Sigmoid colon (tissue), 7 donors: ENCODE measurements around the gene ALG2. TPM values are rescaled to one million over a fixed set of nuclear protein-coding genes. Genes with fewer than 3 reads are reported as not detected.

Experiments
- DNase-seq: peaks from one replicate; pipeline ENCODE4 v3.0.0-alpha.2; 2019
- H3K27ac ChIP-seq, 4 donors: fragments of 200-600 bp; sonication (generic); one replicate each; pipeline ENCODE4 v1.5.1; 2016 to 2019; ENCODE audit warnings: mild to moderate bottlenecking in 1 of 4
- H3K27me3 ChIP-seq, 3 donors: fragments of 200-600 bp; sonication (generic); one replicate each; pipeline ENCODE4 v1.5.1; 2019; ENCODE audit warnings: mild to moderate bottlenecking in 1 of 3
- H3K36me3 ChIP-seq, 4 donors: fragments of 200-600 bp; sonication (generic); one replicate each; pipeline ENCODE4 v1.5.1; 2016 to 2019
- H3K4me1 ChIP-seq, 4 donors: fragments of 200-600 bp; sonication (generic); one replicate each; pipeline ENCODE4 v1.5.1; 2017 to 2019
- H3K4me3 ChIP-seq, 4 donors: fragments of 200-600 bp; sonication (generic); one replicate each; pipeline ENCODE4 v1.5.1; 2017 to 2019; ENCODE audit warnings: mild to moderate bottlenecking in 2 of 4, moderate library complexity in 1 of 4
- H3K9me3 ChIP-seq, 4 donors: fragments of 200-600 bp in 3 of 4; sonication (generic) in 3 of 4; one replicate each; pipeline versions ENCODE4 v1.5.1 to v1.6.1; 2013 to 2019
- EP300 ChIP-seq, 4 donors: sonication (generic); formaldehyde crosslinking; IDR thresholded peaks; one replicate each; pipeline ENCODE4 v1.6.1; 2017; ENCODE audit warnings: antibody characterized with exemption in 4 of 4
- POLR2A ChIP-seq, 2 donors: fragments of 450-650 bp; IDR thresholded peaks; one replicate each; pipeline ENCODE4 v1.6.1; 2016; ENCODE audit warnings: antibody characterized with exemption in 2 of 2, mild to moderate bottlenecking in 2 of 2, moderate library complexity in 2 of 2
- POLR2AphosphoS5 ChIP-seq, 4 donors: sonication (generic); formaldehyde crosslinking; IDR thresholded peaks; one replicate each; pipeline ENCODE4 v1.6.1; 2017; ENCODE audit warnings: antibody characterized with exemption in 4 of 4
- WGBS, 2 donors: extraction: QIAGEN DNeasy Blood & Tissue Kit; methylation state at CpG; one replicate each; pipeline ENCODE4 v1.1.7; 2013; 5-methylcytosine and 5-hydroxymethylcytosine counted together
- intact Hi-C: fragments of 100-400 bp; cut with DNase I; formaldehyde crosslinking; loops from one replicate; pipeline ENCODE4 v1.15.1; 2023
- polyA plus RNA-seq, 3 donors: library from polyadenylated mRNA; stranded (reverse); fragments of 200-250 nt; gene quantifications; one replicate each; pipeline ENCODE4 v1.2.3, GENCODE V29; 2013
- total RNA-seq, 4 donors: library from RNA; depleted of rRNA; stranded (reverse); fragments of >200 nt; gene quantifications; one replicate each; pipeline ENCODE4 v1.1.0, GENCODE V29; 2016
- TF ChIP-seq, protein P1 (sequence below), 4 experiments: fragments of 450-650 bp in 3 of 4; fragments of 200-600 bp in 1 of 4; IDR thresholded peaks; one replicate each; pipeline ENCODE4 v1.5.1; 2016 to 2019; ENCODE audit warnings: antibody characterized with exemption in 4 of 4, mild to moderate bottlenecking in 3 of 4, moderate library complexity in 2 of 4
- donor health status: healthy with polysubstance abuse.
- donor health status: Bipolar disorder and iron deficiency.
- donor health status: healthy.

ALG2 gene
- total and polyA plus RNA-seq, 7 donors = 8.4 to 25.0 (median 18.4) TPM

GRCh38 chr9:99224445-99224844 lies 2.7 kb upstream of the ALG2 start:
- intact Hi-C loops = loop anchor here (5.0 kb wide), 4 partner anchors 377 to 683 kb away; partner anchors contain the start of genes GALNT12, NR4A3 and STX17
- Histone ChIP-seq H3K9me3 (no peaks in the 10 kb centered on the region), H3K36me3 (peaks cover 0 to 30% (median 13%) of the 10 kb centered on the region in 4 donors), H3K27me3 (no peaks in the 10 kb centered on the region), H3K4me3 (no peak overlapping the region), H3K4me1 (peaks cover 0 to 61% (median 46%) of the 10 kb centered on the region in 4 donors), H3K27ac (no peak overlapping the region)
- TF ChIP-seq POLR2A (IDR thresholded peaks at IDR 0.05) (no peak), EP300 (IDR thresholded peaks at IDR 0.05) (no peak), POLR2AphosphoS5 (IDR thresholded peaks at IDR 0.05) (no peak)
- TF ChIP-seq, protein P1, sequence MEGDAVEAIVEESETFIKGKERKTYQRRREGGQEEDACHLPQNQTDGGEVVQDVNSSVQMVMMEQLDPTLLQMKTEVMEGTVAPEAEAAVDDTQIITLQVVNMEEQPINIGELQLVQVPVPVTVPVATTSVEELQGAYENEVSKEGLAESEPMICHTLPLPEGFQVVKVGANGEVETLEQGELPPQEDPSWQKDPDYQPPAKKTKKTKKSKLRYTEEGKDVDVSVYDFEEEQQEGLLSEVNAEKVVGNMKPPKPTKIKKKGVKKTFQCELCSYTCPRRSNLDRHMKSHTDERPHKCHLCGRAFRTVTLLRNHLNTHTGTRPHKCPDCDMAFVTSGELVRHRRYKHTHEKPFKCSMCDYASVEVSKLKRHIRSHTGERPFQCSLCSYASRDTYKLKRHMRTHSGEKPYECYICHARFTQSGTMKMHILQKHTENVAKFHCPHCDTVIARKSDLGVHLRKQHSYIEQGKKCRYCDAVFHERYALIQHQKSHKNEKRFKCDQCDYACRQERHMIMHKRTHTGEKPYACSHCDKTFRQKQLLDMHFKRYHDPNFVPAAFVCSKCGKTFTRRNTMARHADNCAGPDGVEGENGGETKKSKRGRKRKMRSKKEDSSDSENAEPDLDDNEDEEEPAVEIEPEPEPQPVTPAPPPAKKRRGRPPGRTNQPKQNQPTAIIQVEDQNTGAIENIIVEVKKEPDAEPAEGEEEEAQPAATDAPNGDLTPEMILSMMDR (IDR thresholded peaks at IDR 0.05) = no peak
- WGBS, 2 donors = 79 to 83% methylated on average over 2 of the region's 2 CpGs
- no peak for DNase-seq

DNA sequence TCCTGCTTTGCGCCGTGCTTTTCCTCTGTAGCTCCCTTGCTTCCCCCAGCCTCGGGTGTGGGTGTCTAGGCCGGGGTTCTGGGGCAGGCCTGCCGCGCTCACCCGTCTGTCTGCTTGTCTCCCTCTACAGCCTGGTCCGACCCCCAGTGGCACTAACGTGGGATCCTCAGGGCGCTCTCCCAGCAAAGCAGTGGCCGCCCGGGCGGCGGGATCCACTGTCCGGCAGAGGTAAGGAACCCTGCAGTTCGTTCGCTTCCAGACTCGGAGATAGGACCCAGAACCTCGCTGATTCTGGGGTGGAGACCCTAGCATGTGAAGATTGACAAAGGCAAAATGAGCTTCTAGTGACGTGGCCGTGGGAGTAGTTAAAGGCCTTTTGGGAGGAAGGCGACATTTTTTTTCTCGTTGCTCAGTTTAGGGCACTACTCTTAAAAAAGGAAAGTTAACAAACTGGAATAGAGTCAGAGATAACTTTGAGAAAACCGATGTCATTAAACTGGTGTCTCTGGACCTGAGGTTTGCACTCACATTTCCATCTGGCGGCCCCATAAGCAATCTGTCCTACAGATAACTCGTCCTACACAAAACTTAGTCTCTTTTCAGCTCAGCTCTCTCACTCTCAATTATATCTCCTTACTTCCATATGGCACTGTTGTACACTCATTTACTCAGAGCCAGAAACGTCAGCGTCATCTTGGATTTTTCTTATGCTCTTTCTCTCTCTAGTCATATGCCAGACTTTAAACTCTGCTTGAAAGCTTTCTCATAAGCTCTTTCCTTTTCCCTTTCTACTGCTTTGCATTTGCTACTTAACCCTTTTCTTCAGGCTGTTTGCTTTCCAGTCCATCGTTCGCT lies 901 bp upstream of the ALG2 start:
- peak overlapping the region; percentile 91 to 96 (median 94) for H3K27ac ChIP-seq
- no peak for DNase-seq
- no peaks in the 10 kb centered on the region for H3K27me3 ChIP-seq
- peak overlapping the region; percentile 84 to 100 (median 90) for H3K4me3 ChIP-seq
- H3K4me1 ChIP-seq = peaks cover 0 to 69% (median 49%) of the 10 kb centered on the region in 4 donors
- H3K9me3 ChIP-seq = no peaks in the 10 kb centered on the region
- intact Hi-C loops = loop anchor here (2.0 to 5.0 kb wide), 5 partner anchors 36 to 685 kb away; partner anchors contain the start of genes GALNT12, NR4A3 and STX17
- 6 to 8% methylated on average over 30 of the region's 30 CpGs for WGBS, 2 donors
- TF ChIP-seq POLR2AphosphoS5 (IDR thresholded peaks at IDR 0.05) (no peak), EP300 (IDR thresholded peaks at IDR 0.05) (no peak), POLR2A (IDR thresholded peaks at IDR 0.05) (no peak)
- TF ChIP-seq, protein P1 (IDR thresholded peaks at IDR 0.05) = no peak
- peaks cover 0 to 24% (median 5%) of the 10 kb centered on the region in 4 donors for H3K36me3 ChIP-seq

GRCh38 chr9:99221266-99221620 lies 499 bp downstream of the ALG2 start:
- peak overlapping the region; percentile 84 to 100 (median 90) for H3K4me3 ChIP-seq
- H3K9me3 ChIP-seq = no peaks in the 10 kb centered on the region
- DNase-seq = no peak
- H3K4me1 ChIP-seq = peaks cover 0 to 65% (median 49%) of the 10 kb centered on the region in 4 donors
- no peaks in the 10 kb centered on the region for H3K27me3 ChIP-seq
- H3K36me3 ChIP-seq = peaks cover 0 to 24% (median 3%) of the 10 kb centered on the region in 4 donors
- H3K27ac ChIP-seq = peak overlapping the region; percentile 91 to 96 (median 94)
- TF ChIP-seq EP300 (IDR thresholded peaks at IDR 0.05) (no peak), POLR2A (IDR thresholded peaks at IDR 0.05) (no peak), POLR2AphosphoS5 (IDR thresholded peaks at IDR 0.05) (no peak)
- TF ChIP-seq, protein P1 (IDR thresholded peaks at IDR 0.05) = no peak
- 0% methylated on average over 25 of the region's 25 CpGs for WGBS, 2 donors
- intact Hi-C loops = loop anchor here (2.0 to 5.0 kb wide), 5 partner anchors 36 to 686 kb away; partner anchors contain the start of genes GALNT12, NR4A3 and STX17

- TF ChIP-seq, protein P1 (IDR thresholded peaks at IDR 0.05) = no peak
- TF ChIP-seq EP300 (IDR thresholded peaks at IDR 0.05) (no peak), POLR2A (IDR thresholded peaks at IDR 0.05) (no peak), POLR2AphosphoS5 (IDR thresholded peaks at IDR 0.05) (no peak)
- peaks cover 0 to 52% (median 43%) of the 10 kb centered on the region in 4 donors for H3K4me1 ChIP-seq
- 86 to 87% methylated on average over 4 of the region's 4 CpGs for WGBS, 2 donors
- H3K27me3 ChIP-seq = no peaks in the 10 kb centered on the region
- peak overlapping the region in 1 of 4 donors; percentile 96 for H3K4me3 ChIP-seq
- no peak for DNase-seq
- no peak overlapping the region for H3K27ac ChIP-seq
- intact Hi-C loops = loop anchor here (2.0 to 5.0 kb wide), 5 partner anchors 35 to 687 kb away; partner anchors contain the start of genes GALNT12, NR4A3 and STX17
- peaks cover 0 to 31% (median 3%) of the 10 kb centered on the region in 4 donors for H3K36me3 ChIP-seq
- no peaks in the 10 kb centered on the region for H3K9me3 ChIP-seq
Observed at GRCh38 chr9:99220011-99220410, 1.7 kb downstream of the ALG2 start.
